ENCODE data around the gene HOXA9. TPM values are rescaled to one million over a fixed set of nuclear protein-coding genes. Genes with fewer than 3 reads are reported as not detected.

The HOXA9 gene
- total and polyA plus RNA-seq, 10 of the 15 experiments (the other 5 are each of a cell fraction or from before 2014, with no cell fraction given): not detected

DNA sequence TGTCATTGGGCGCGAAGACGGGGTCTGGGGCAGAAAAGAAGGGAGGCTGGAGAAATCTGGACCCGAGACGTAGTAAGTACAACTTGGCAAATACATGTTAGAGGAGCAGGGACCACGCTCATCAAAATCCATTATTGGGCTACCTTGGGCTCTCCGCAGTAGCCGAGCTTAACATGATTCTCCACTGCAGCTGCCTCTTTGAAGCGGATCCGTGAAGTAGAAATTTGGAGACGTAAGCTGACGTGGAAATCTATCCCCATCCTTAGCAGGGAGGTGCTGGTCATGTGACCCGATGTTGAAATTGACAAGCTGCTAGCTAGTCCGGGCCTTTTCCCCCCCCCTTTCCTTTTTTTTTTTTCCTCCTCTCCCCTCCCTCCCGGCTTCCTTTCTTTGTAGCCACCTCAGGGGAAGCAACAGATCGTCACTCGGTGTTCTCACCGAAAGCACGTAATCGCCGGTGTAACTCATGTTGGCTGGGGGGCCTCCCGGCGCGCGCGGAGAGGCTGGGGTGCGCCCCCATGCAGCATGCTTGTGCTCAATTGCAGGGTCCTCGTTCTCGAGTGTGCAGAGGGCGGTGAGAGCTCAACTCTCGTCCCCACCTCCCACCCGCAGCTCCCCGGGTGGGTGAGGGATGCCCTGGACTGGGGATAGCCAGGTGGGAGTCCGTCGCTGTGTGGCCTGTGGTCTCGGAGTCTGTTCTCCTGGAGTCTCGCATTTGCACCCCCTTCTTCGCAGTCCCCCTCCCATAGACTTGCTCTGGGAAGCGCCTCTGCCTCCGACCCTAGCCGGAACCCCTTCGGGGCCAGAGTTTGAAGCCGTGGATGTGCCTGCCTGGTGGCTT, 19.9 kb upstream of the HOXA9 start, which contains the start of gene HOXA11:
Gene HOXA11 (minus strand): TSS at position 220 of the 841 bp plus-strand sequence. CDS start 88 bp downstream, at position 132.
- BruUV-seq (replicated peaks): no TSS peak
- Histone ChIP-seq H3K27me3 (replicated peaks in 1 of 2; ENCODE audit: control insufficient read depth in 2 of 2, insufficient read depth in 2 of 2, low read length in 1 of 2) (peaks cover 42 to 52% of the 10 kb centered on the region in 2 experiments), H2AFZ (ENCODE audit: control insufficient read depth, low read depth, low read length) (no peak within 1 kb of the TSS; the same call in 1 of the 2 replicates), H4K20me1 (ENCODE audit: control insufficient read depth, insufficient read depth) (no peaks in the 10 kb centered on the region), H3K4me1 (ENCODE audit: control insufficient read depth, insufficient read depth, low read length) (no peaks in the 10 kb centered on the region), H3K79me2 (ENCODE audit: control insufficient read depth, insufficient read depth, low read length) (no peaks in the 10 kb centered on the region), H3K9me3 (replicated peaks; ENCODE audit: control insufficient read depth, insufficient read depth, low read length) (no peaks in the 10 kb centered on the region; the same call in 2 of the 3 replicates), H3K4me3 (no peak within 1 kb of the TSS), H3K9ac (ENCODE audit: control insufficient read depth, insufficient read depth, low read length) (no peak within 1 kb of the TSS), H3K27ac (ENCODE audit: control insufficient read depth, insufficient read depth) (no peak within 1 kb of the TSS), H3K36me3 (ENCODE audit: control insufficient read depth in 2 of 2, insufficient read depth in 2 of 2, low read length in 1 of 2) (no peaks in the 10 kb centered on the region), H3K4me2 (ENCODE audit: control insufficient read depth, insufficient read depth) (peak within 1 kb of the TSS; percentile 22)
- DNase-seq (ENCODE audit: low read depth, low spot score) (no peak), FAIRE-seq (no peak), ATAC-seq (no peak)
- intact Hi-C loops (cut with micrococcal nuclease; ENCODE audit: unreplicated experiment): no loop called here
- no peak for TF ChIP-seq ZNF217 (IDR thresholded peaks at IDR 0.05)
- no peak for TF ChIP-seq ESRRA (IDR thresholded peaks at IDR 0.05; ENCODE audit: low read length)
- TF ChIP-seq NFYB (IDR thresholded peaks at IDR 0.05; ENCODE audit: insufficient read depth, low read depth, low read length): no peak
- TF ChIP-seq, protein P1, sequence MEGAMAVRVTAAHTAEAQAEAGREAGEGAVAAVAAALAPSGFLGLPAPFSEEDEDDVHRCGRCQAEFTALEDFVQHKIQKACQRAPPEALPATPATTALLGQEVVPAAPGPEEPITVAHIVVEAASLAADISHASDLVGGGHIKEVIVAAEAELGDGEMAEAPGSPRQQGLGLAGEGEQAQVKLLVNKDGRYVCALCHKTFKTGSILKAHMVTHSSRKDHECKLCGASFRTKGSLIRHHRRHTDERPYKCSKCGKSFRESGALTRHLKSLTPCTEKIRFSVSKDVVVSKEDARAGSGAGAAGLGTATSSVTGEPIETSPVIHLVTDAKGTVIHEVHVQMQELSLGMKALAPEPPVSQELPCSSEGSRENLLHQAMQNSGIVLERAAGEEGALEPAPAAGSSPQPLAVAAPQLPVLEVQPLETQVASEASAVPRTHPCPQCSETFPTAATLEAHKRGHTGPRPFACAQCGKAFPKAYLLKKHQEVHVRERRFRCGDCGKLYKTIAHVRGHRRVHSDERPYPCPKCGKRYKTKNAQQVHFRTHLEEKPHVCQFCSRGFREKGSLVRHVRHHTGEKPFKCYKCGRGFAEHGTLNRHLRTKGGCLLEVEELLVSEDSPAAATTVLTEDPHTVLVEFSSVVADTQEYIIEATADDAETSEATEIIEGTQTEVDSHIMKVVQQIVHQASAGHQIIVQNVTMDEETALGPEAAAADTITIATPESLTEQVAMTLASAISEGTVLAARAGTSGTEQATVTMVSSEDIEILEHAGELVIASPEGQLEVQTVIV (IDR thresholded peaks at IDR 0.05; ENCODE audit: borderline replicate concordance, partially characterized antibody): no peak
- no peak for TF ChIP-seq GATAD2B (conservative IDR thresholded peaks at IDR 0.05; ENCODE audit: low read depth)
- TF ChIP-seq STAT3 (IDR thresholded peaks at IDR 0.05; ENCODE audit: low read depth, low read length): no peak
- no peak for TF ChIP-seq EZH2 (IDR thresholded peaks at IDR 0.05; ENCODE audit: borderline replicate concordance, control insufficient read depth, low read depth, low read length)
- TF ChIP-seq ZBED1 (IDR thresholded peaks at IDR 0.05; ENCODE audit: borderline replicate concordance): no peak
- no peak for TF ChIP-seq ZNF24 (IDR thresholded peaks at IDR 0.05)
- no peak for TF ChIP-seq CHD2 (IDR thresholded peaks at IDR 0.05; ENCODE audit: borderline replicate concordance, low read depth, low read length)
- TF ChIP-seq, protein P2, sequence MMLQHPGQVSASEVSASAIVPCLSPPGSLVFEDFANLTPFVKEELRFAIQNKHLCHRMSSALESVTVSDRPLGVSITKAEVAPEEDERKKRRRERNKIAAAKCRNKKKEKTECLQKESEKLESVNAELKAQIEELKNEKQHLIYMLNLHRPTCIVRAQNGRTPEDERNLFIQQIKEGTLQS (IDR thresholded peaks at IDR 0.05; ENCODE audit: borderline replicate concordance, extremely low read depth, low read depth, low read length): no peak
- RAD21 ChIA-PET (ENCODE audit: unreplicated experiment): interaction anchor here (1.4 kb wide), 1 partner anchor 11 kb away, joined by 4 read pairs; no protein-coding TSS in a partner anchor
- POLR2A ChIA-PET: no interaction called here
- in situ Hi-C loops (cut with MboI): no loop called here
- WGBS (ENCODE audit: insufficient coverage, insufficient replicate concordance, low lambda C conversion rate, missing lambda C conversion rate): 28% methylated on average over 33 of the region's 43 CpGs
- CTCF ChIA-PET: no interaction called here
- SMC1A ChIA-PET (ENCODE audit: uncharacterized antibody, unreplicated experiment): no interaction called here

All from GM12878 (cell line).